Hindlimb muscle (tissue), 1 donor: ENCODE data around the gene LSR. TPM values are rescaled to one million over a fixed set of nuclear protein-coding genes. Genes with fewer than 3 reads are reported as not detected.
A peak's percentile ranks its signal among the peaks of the same experiment; 100 is the strongest.

Experiments used
- DNase-seq: peaks from one replicate; pipeline ENCODE4 v3.0.0-alpha.2; 2013
- polyA plus RNA-seq: library from polyadenylated mRNA; unstranded; fragments of 120-200 nt; gene quantifications from one replicate; pipeline ENCODE4 v1.2.1, GENCODE V29; 2013; ENCODE audit not compliant: insufficient read length

The LSR gene
- 5.3 TPM for polyA plus RNA-seq

- DNase-seq, result no peak
Observed at GRCh38 chr19:35248310-35249145, at the start of gene LSR. LSR (plus strand) TSS chr19:35249002; CDS start chr19:35249023, 21 bp downstream.

- DNase-seq, result no peak
Observed at GRCh38 chr19:35199481-35199880, 49.3 kb upstream of the LSR start.

- no peak for DNase-seq
Observed at GRCh38 chr19:35202722-35203688, 45.8 kb upstream of the LSR start.

GRCh38 chr19:35204799-35205732 is 43.7 kb upstream of the LSR start:
- DNase-seq, result peak; percentile 25

GRCh38 chr19:35205733-35206323 is 43.0 kb upstream of the LSR start:
- no peak for DNase-seq

- no peak for DNase-seq
Observed at GRCh38 chr19:35206379-35206778, 42.4 kb upstream of the LSR start.

- no peak for DNase-seq
Observed at GRCh38 chr19:35206855-35207254, 41.9 kb upstream of the LSR start.

- no peak for DNase-seq
Observed at GRCh38 chr19:35207391-35207871, 41.4 kb upstream of the LSR start.

GRCh38 chr19:35208121-35208520 is 40.7 kb upstream of the LSR start:
- DNase-seq, result no peak

GRCh38 chr19:35209646-35210045 is 39.2 kb upstream of the LSR start:
- no peak for DNase-seq

GRCh38 chr19:35211545-35212230 is 37.1 kb upstream of the LSR start:
- no peak for DNase-seq

- no peak for DNase-seq
Observed at GRCh38 chr19:35212241-35212640, 36.6 kb upstream of the LSR start.

- DNase-seq, result peak; percentile 60
Observed at GRCh38 chr19:35213663-35214632, 34.9 kb upstream of the LSR start.

GRCh38 chr19:35214766-35215422 is 33.9 kb upstream of the LSR start:
- no peak for DNase-seq

- DNase-seq, result no peak
Observed at GRCh38 chr19:35216016-35216832, 32.6 kb upstream of the LSR start.

- DNase-seq, result peak; percentile 26
Observed at GRCh38 chr19:35216833-35217648, 31.8 kb upstream of the LSR start.

GRCh38 chr19:35217649-35217990 is 31.2 kb upstream of the LSR start:
- DNase-seq, result no peak
